GM12865 (cell line): ENCODE data around the gene GRID2.

ENCODE experiments used
- DNase-seq: peaks from one replicate; pipeline ENCODE4 v3.0.0; 2010; ENCODE audit warnings: low read depth
- H3K4me3 ChIP-seq: 2 replicates; pipeline ENCODE4 v1.5.1; 2011; ENCODE audit warnings: mild to moderate bottlenecking, low read depth, low read length, control low read depth
- TF ChIP-seq, protein P1 (sequence below): IDR thresholded peaks from 2 replicates; pipeline ENCODE4 v1.5.1; 2011; ENCODE audit warnings: low read length, control low read depth, low read depth, inconsistent platforms; ENCODE audit not compliant: insufficient read depth; ENCODE audit errors: missing control alignments

Gene GRID2

GRCh38 chr4:93719552-93719951 lies 1415.8 kb downstream of the GRID2 start:
- TF ChIP-seq, protein P1, sequence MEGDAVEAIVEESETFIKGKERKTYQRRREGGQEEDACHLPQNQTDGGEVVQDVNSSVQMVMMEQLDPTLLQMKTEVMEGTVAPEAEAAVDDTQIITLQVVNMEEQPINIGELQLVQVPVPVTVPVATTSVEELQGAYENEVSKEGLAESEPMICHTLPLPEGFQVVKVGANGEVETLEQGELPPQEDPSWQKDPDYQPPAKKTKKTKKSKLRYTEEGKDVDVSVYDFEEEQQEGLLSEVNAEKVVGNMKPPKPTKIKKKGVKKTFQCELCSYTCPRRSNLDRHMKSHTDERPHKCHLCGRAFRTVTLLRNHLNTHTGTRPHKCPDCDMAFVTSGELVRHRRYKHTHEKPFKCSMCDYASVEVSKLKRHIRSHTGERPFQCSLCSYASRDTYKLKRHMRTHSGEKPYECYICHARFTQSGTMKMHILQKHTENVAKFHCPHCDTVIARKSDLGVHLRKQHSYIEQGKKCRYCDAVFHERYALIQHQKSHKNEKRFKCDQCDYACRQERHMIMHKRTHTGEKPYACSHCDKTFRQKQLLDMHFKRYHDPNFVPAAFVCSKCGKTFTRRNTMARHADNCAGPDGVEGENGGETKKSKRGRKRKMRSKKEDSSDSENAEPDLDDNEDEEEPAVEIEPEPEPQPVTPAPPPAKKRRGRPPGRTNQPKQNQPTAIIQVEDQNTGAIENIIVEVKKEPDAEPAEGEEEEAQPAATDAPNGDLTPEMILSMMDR = no peak
- no peak for DNase-seq

GRCh38 chr4:93722446-93722845 lies 1418.7 kb downstream of the GRID2 start:
- H3K4me3 ChIP-seq = no peak overlapping the region
- TF ChIP-seq, protein P1 = no peak
- no peak for DNase-seq

More at GRCh38 chr4:93719552-93719951, 1415.8 kb downstream of the GRID2 start:
- H3K4me3 ChIP-seq = no peak overlapping the region

DNA sequence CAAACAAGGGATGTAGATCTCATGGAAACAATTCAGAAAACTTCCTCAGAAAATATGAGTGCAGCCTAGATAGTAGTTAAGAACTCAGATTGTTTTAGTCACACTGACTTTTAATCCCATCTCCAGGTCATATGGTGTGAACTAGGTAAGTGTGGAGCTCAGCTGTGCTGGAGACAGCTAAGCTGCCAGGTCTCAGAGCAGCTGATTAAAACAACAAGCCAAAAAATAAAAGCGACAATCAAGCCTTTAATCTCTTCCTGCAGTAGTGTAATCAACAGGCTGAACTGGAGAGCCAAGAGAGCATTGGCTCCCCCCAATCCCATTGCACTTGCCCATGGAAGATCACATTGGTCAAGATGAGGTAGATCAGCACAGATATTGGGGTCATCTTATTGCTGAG lies 1426.5 kb downstream of the GRID2 start:
- TF ChIP-seq, protein P1 = no peak
- no peak for DNase-seq
- H3K4me3 ChIP-seq = no peak overlapping the region

DNA sequence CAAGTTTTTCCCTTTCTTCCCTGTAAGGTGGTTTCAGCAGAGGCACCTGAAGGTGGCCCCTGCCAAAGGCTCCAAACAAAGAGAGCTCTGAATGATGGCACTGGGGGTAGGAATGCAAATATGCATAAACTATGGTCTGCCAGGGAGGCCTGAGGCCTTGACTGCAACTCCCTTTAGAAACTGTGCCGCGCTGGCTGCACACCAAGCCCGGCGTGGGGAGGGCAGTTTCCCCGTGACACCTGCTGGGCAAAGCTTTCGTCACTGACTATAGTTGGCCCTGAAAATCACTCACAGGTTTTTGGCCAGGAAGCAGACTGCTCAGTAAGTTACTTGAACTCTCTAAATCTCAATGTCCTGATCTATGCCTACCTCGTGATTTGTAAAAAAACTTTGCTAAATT lies 1427.0 kb downstream of the GRID2 start:
- TF ChIP-seq, protein P1 = no peak
- H3K4me3 ChIP-seq = no peak overlapping the region
- DNase-seq = no peak

DNA sequence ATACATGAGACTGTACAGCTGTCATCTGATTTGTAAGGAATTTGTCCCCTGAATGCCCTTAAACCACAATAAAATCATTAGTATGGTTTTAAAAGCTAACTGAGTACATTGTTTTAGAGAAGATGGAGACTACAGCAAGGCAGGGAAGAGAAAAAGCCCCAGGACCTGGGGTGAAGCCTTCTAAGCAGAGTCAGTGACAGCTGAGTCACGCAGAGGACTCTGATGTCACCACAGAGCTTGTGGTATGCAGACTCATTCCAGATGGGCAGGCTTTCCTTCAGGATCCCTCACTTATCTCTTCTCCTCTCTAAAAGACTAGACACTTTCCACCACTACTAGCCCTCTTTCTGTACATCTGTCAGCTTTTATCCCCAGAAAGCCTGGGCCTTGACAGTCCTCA lies 1427.7 kb downstream of the GRID2 start:
- TF ChIP-seq, protein P1 = no peak
- H3K4me3 ChIP-seq = no peak overlapping the region
- DNase-seq = no peak

DNA sequence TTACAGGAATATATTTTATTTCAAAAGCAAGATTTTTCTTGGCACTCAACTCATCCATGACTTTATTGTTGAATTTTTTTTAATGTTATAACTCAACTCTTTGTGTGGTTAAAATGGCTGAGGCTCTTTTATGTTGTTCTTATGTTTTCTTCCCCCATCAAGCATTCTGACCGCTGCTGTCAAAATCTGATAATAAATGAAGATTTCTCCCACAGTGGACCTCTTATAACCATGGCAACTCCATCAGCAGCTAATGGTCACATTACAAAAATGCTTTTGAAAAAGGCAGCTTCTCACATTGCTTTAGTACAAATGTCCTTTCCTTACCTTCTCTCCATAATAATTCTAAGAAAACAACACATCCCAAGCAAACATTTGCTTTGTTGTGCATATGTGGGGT lies 1428.7 kb downstream of the GRID2 start:
- TF ChIP-seq, protein P1 = no peak
- no peak for DNase-seq
- no peak overlapping the region for H3K4me3 ChIP-seq

- DNase-seq = no peak
- TF ChIP-seq, protein P1 = no peak
- no peak overlapping the region for H3K4me3 ChIP-seq
Observed at GRCh38 chr4:93740890-93741289, 1437.1 kb downstream of the GRID2 start.
